HG02970 (cell line): ENCODE measurements around the gene PDSS2.
"Not testable (repeated sequence)": the region's sequence is repeated elsewhere in the genome, so short reads cannot be mapped to it uniquely, and the experiment has no call there.

ENCODE experiments used
- ATAC-seq: cut with Tn5 transposase; IDR thresholded peaks from one replicate; pipeline ENCODE4 v1.9.1; 2021; ENCODE audit warnings: mild to moderate bottlenecking, moderate library complexity, moderate number of reproducible peaks; ENCODE audit not compliant: unreplicated experiment, low FRiP score

PDSS2 gene

GRCh38 chr6:107475826-107476225 is 16.5 kb upstream of the PDSS2 start:
- ATAC-seq: not testable (repeated sequence)

GRCh38 chr6:107475360-107475759 is 16.0 kb upstream of the PDSS2 start:
- not testable (repeated sequence) for ATAC-seq

GRCh38 chr6:107473660-107474059 is 14.3 kb upstream of the PDSS2 start:
- ATAC-seq: no peak

GRCh38 chr6:107470364-107470763 is 11.0 kb upstream of the PDSS2 start:
- no peak for ATAC-seq

GRCh38 chr6:107466062-107466461 is 6.7 kb upstream of the PDSS2 start:
- no peak for ATAC-seq

GRCh38 chr6:107460083-107460631 is 793 bp upstream of the PDSS2 start:
- no peak for ATAC-seq

- peak; percentile 8 for ATAC-seq
Measured at GRCh38 chr6:107458672-107459282, 587 bp downstream of the PDSS2 start.

GRCh38 chr6:107448776-107449175 is 10.6 kb downstream of the PDSS2 start:
- ATAC-seq: no peak

- no peak for ATAC-seq
Measured at GRCh38 chr6:107447663-107448216, 11.6 kb downstream of the PDSS2 start.

- ATAC-seq: no peak
Measured at GRCh38 chr6:107444277-107444676, 15.1 kb downstream of the PDSS2 start.

- no peak for ATAC-seq
Measured at GRCh38 chr6:107443608-107444267, 15.6 kb downstream of the PDSS2 start.

- ATAC-seq: no peak
Measured at GRCh38 chr6:107442938-107443607, 16.3 kb downstream of the PDSS2 start.

- ATAC-seq: no peak
Measured at GRCh38 chr6:107441682-107442081, 17.7 kb downstream of the PDSS2 start.

- no peak for ATAC-seq
Measured at GRCh38 chr6:107440936-107441335, 18.4 kb downstream of the PDSS2 start.

GRCh38 chr6:107439406-107439805 is 20.0 kb downstream of the PDSS2 start:
- no peak for ATAC-seq

GRCh38 chr6:107437691-107438090 is 21.7 kb downstream of the PDSS2 start:
- no peak for ATAC-seq

GRCh38 chr6:107436881-107437280 is 22.5 kb downstream of the PDSS2 start:
- ATAC-seq: no peak

GRCh38 chr6:107435798-107436197 is 23.6 kb downstream of the PDSS2 start:
- no peak for ATAC-seq

GRCh38 chr6:107434812-107435211 is 24.6 kb downstream of the PDSS2 start:
- no peak for ATAC-seq

- ATAC-seq: not testable (repeated sequence)
Measured at GRCh38 chr6:107425951-107426350, 33.4 kb downstream of the PDSS2 start.

- ATAC-seq: no peak
Measured at GRCh38 chr6:107423474-107423990, 35.8 kb downstream of the PDSS2 start.
